HepG2 (cell line): Measurements from ENCODE around the gene CDH22. TPM values are rescaled to one million over a fixed set of nuclear protein-coding genes. Genes with fewer than 3 reads are reported as not detected.

Experiments used
- ATAC-seq: fragments of 200-7000 bp; cut with Tn5 transposase; 3 replicates; pipeline ENCODE4 v1.9.1; 2020; ENCODE audit warnings: mild to moderate bottlenecking, moderate library complexity
- BruUV-seq: library from RNA; stranded (reverse); fragments of 400-500 nt; replicated peaks from 2 replicates; lab custom pipeline; 2021; lab: Mats Ljungman, UMichigan
- CTCF ChIA-PET: fragments of 300-600 bp; formaldehyde crosslinking; extraction: SDS; loops from one replicate; lab custom pipeline; 2021; ENCODE audit warnings: low total read pairs, inconsistent platforms, low intra/inter-chr PET ratio; lab: Yijun Ruan, JAX
- POLR2A ChIA-PET: fragments of 350-600 bp; sonication (Branson Sonifier 250); formaldehyde crosslinking; loops from one replicate; lab custom pipeline; 2020; ENCODE audit warnings: antibody characterized with exemption, inconsistent platforms; lab: Yijun Ruan, JAX
- DNase-seq: peaks from one replicate; pipeline ENCODE4 v3.0.0-alpha.2; 2015; ENCODE audit warnings: low spot score
- FAIRE-seq: peaks from 3 replicates; lab custom pipeline; 2011; peaks lifted over from hg19 to GRCh38; lab: Jason Lieb, UNC
- H2AFZ ChIP-seq: one replicate; pipeline ENCODE4 v1.6.1; 2011; ENCODE audit warnings: low read length, inconsistent platforms
- H3K27ac ChIP-seq: fragments of 300-600 bp; 3 replicates; pipeline ENCODE4 v1.8.0; 2011; ENCODE audit warnings: mixed run types, mild to moderate bottlenecking, mixed read lengths, low read length, inconsistent platforms; ENCODE audit not compliant: insufficient read depth; ENCODE audit errors: extremely low read length
- H3K27me3 ChIP-seq, 2 experiments: fragments of 200-600 bp in 1 of 2; 2 replicates in 1 of 2; 3 replicates in 1 of 2; pipeline versions ENCODE4 v1.6.0 to v1.8.0; 2011; ENCODE audit warnings: low read length in 2 of 2, mild to moderate bottlenecking in 2 of 2, moderate library complexity in 2 of 2, inconsistent platforms in 1 of 2; ENCODE audit not compliant: insufficient read depth in 2 of 2, control insufficient read depth in 1 of 2
- H3K36me3 ChIP-seq, 2 experiments: fragments of 200-600 bp in 1 of 2; replicated peaks in 1 of 2; 2 replicates in 1 of 2; 3 replicates in 1 of 2; pipeline versions ENCODE4 v1.5.1 to v1.8.0; 2011; ENCODE audit warnings: low read length in 2 of 2, inconsistent platforms in 1 of 2; ENCODE audit not compliant: insufficient read depth in 2 of 2, control insufficient read depth in 1 of 2
- H3K4me1 ChIP-seq: 2 replicates; pipeline ENCODE4 v1.5.1; 2012; ENCODE audit warnings: low read length, inconsistent platforms; ENCODE audit not compliant: insufficient read depth
- H3K4me2 ChIP-seq: 2 replicates; pipeline ENCODE4 v1.6.0; 2011; ENCODE audit warnings: low read depth, low read length, inconsistent platforms
- H3K4me3 ChIP-seq, 3 experiments: fragments of 200-600 bp in 1 of 3; sonication (generic), shearing (Covaris generic) in 1 of 3; replicated peaks in 1 of 3; 2 replicates each; pipeline ENCODE4 v1.5.1; 2011 to 2016; ENCODE audit warnings: low read length in 3 of 3, inconsistent platforms in 2 of 3, low read depth in 2 of 3, mild to moderate bottlenecking in 2 of 3, control low read depth in 1 of 3, mixed read lengths in 1 of 3; ENCODE audit not compliant: insufficient read depth in 1 of 3
- H3K79me2 ChIP-seq: one replicate; pipeline ENCODE4 v1.6.1; 2011; ENCODE audit warnings: low read length, inconsistent platforms; ENCODE audit not compliant: insufficient read depth
- H3K9ac ChIP-seq: 2 replicates; pipeline ENCODE4 v1.6.0; 2011; ENCODE audit warnings: mild to moderate bottlenecking, low read depth, low read length, inconsistent platforms; ENCODE audit not compliant: insufficient read depth
- H3K9me3 ChIP-seq: 2 replicates; pipeline ENCODE4 v1.5.1; 2012; ENCODE audit warnings: mild to moderate bottlenecking, low read length
- H4K20me1 ChIP-seq: 2 replicates; pipeline ENCODE4 v1.6.0; 2011; ENCODE audit warnings: inconsistent platforms, mild to moderate bottlenecking, low read length, moderate library complexity; ENCODE audit not compliant: insufficient read depth
- BRCA1 ChIP-seq: sonication (generic); formaldehyde crosslinking; IDR thresholded peaks from 2 replicates; pipeline ENCODE4 v1.4.0; 2020; ENCODE audit warnings: missing genetic modification reagents
- CREB1 ChIP-seq, 2 experiments: fragments of 450-650 bp in 1 of 2; IDR thresholded peaks; 2 replicates each; pipeline ENCODE4 v1.6.1; 2016 to 2017; ENCODE audit warnings: control low read depth in 1 of 2, mild to moderate bottlenecking in 1 of 2, missing compliant biosample characterization in 1 of 2, missing genetic modification characterization in 1 of 2
- EEA1 ChIP-seq: sonication (generic); formaldehyde crosslinking; IDR thresholded peaks from 2 replicates; pipeline ENCODE4 v1.5.1; 2020; ENCODE audit warnings: mild to moderate bottlenecking, missing genetic modification reagents, borderline replicate concordance
- EZH2 ChIP-seq: conservative IDR thresholded peaks from 2 replicates; pipeline ENCODE4 v1.6.1; 2012; ENCODE audit warnings: mild to moderate bottlenecking, low read depth, low read length, moderate library complexity
- HMG20B ChIP-seq: conservative IDR thresholded peaks from 2 replicates; pipeline ENCODE4 v1.6.1; 2016; ENCODE audit warnings: missing genetic modification reagents, missing compliant biosample characterization
- JARID2 ChIP-seq: sonication (generic); formaldehyde crosslinking; IDR thresholded peaks from 2 replicates; pipeline ENCODE4 v1.8.1; 2023; ENCODE audit warnings: missing genetic modification reagents, inconsistent platforms; ENCODE audit not compliant: insufficient replicate concordance
- MXD1 ChIP-seq: sonication (generic); formaldehyde crosslinking; IDR thresholded peaks from 2 replicates; pipeline ENCODE4 v1.4.0; 2020; ENCODE audit warnings: mild to moderate bottlenecking, missing genetic modification reagents
- NFE2L2 ChIP-seq: fragments of 150-350 bp; IDR thresholded peaks from 2 replicates; pipeline ENCODE4 v1.6.1; 2014; ENCODE audit warnings: low read length
- SNAI1 ChIP-seq: sonication (generic); formaldehyde crosslinking; IDR thresholded peaks from 2 replicates; pipeline ENCODE4 v1.5.0; 2020; ENCODE audit warnings: mild to moderate bottlenecking, missing genetic modification reagents, borderline replicate concordance
- ZFP41 ChIP-seq: sonication (generic); formaldehyde crosslinking; IDR thresholded peaks from 2 replicates; pipeline ENCODE4 v1.4.0; 2020; ENCODE audit warnings: mild to moderate bottlenecking, missing genetic modification reagents, borderline replicate concordance
- WGBS: methylation state at CpG from one replicate; pipeline ENCODE4 v1.1.6; 2017; ENCODE audit warnings: low lambda C conversion rate; 5-methylcytosine and 5-hydroxymethylcytosine counted together
- in situ Hi-C: cut with HindIII; loops from 2 replicates; pipeline ENCODE4 v1.10.0; 2017; ENCODE audit warnings: low pct_unique_long_range_greater_than_20kb; ENCODE audit not compliant: extremely low pct_ligation_motif_present
- intact Hi-C: fragments of 100-400 bp; cut with micrococcal nuclease; formaldehyde crosslinking; loops from one replicate; pipeline ENCODE4 v1.10.0; 2022; ENCODE audit not compliant: unreplicated experiment
- polyA plus RNA-seq, 8 experiments: library from polyadenylated mRNA; depleted of rRNA in 3 of 8; stranded (reverse) in 7 of 8; unstranded in 1 of 8; fragments of >200 nt; fragmentation: Illumina TruSeq in 4 of 8; extraction: Trizol in 4 of 8; gene quantifications; 2 replicates each; pipeline versions ENCODE4 v1.2.1 to v1.2.3, GENCODE V29; 2011 to 2016; ENCODE audit warnings: low read depth in 4 of 8, missing spikeins in 1 of 8, mixed read lengths in 1 of 8; ENCODE audit not compliant: insufficient read depth in 1 of 8
- total RNA-seq, 5 experiments: library from RNA; depleted of rRNA; stranded (reverse); fragments of >200 nt; fragmentation: Illumina TruSeq; extraction: Trizol; gene quantifications; 2 replicates each; pipeline ENCODE4 v1.2.3, GENCODE V29; 2016; ENCODE audit warnings: low read depth in 1 of 5
- TF ChIP-seq, protein P1 (sequence below): sonication (generic); formaldehyde crosslinking; IDR thresholded peaks from 2 replicates; pipeline ENCODE4 v1.9.0; 2022; ENCODE audit warnings: low read depth, missing genetic modification reagents

The CDH22 gene
- total and polyA plus RNA-seq, 2 of the 13 experiments (the other 11 are each of a cell fraction or from before 2014, with no cell fraction given) = not detected

DNA sequence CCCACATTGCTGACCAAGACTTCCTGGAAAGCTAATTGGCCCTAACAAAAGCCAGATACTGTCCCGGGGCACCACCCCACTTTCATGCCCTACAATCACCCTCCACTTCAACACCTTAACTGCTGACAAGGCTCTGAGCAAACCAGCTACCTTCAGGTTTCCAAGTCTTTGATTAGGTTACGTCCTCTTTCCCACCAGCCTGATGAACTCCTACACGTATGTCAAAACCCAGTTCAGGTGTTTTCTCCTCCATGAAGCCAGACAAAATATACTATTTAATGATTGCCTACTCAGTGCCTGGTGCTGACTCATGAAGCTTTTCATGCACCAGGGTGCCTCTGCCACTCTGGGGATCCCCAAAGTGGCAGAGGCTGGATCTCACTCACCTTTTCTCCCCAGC lies 58.6 kb downstream of the CDH22 start (continued):
- TF ChIP-seq CREB1 (IDR thresholded peaks at IDR 0.05) (no peak), CREB1 (CRISPR knock-in tag; IDR thresholded peaks at IDR 0.05) (no peak), EEA1 (no peak), NFE2L2 (no peak), SNAI1 (CRISPR knock-in tag) (no peak)
- TF ChIP-seq, all 625 proteins: peak for 0

GRCh38 chr20:46246559-46246958 lies 61.7 kb downstream of the CDH22 start:
- intact Hi-C loops = no loop called here
- Histone ChIP-seq H3K4me1 (no peaks in the 10 kb centered on the region), H4K20me1 (no peaks in the 10 kb centered on the region), H3K9me3 (no peaks in the 10 kb centered on the region), H3K36me3 (no peaks in the 10 kb centered on the region), H3K27ac (no peak overlapping the region), H3K4me3 (no peak overlapping the region), H3K4me2 (no peak overlapping the region), H3K27me3 (peaks cover 10 to 77% of the 10 kb centered on the region in 2 experiments), H3K9ac (no peak overlapping the region), H3K79me2 (no peaks in the 10 kb centered on the region), H2AFZ (no peak overlapping the region)
- ATAC-seq (no peak), FAIRE-seq (no peak), DNase-seq (no peak)
- no TSS peak for BruUV-seq
- in situ Hi-C loops = no loop called here
- TF ChIP-seq BRCA1 (CRISPR knock-in tag) = no peak
- 0 out of 2 replicates have a peak, but pooled peaks have one; percentile 28 for TF ChIP-seq EZH2
- no peak for TF ChIP-seq HMG20B
- TF ChIP-seq ZFP41 (CRISPR knock-in tag) = no peak
- TF ChIP-seq MXD1 (CRISPR knock-in tag) = no peak
- TF ChIP-seq, protein P1, sequence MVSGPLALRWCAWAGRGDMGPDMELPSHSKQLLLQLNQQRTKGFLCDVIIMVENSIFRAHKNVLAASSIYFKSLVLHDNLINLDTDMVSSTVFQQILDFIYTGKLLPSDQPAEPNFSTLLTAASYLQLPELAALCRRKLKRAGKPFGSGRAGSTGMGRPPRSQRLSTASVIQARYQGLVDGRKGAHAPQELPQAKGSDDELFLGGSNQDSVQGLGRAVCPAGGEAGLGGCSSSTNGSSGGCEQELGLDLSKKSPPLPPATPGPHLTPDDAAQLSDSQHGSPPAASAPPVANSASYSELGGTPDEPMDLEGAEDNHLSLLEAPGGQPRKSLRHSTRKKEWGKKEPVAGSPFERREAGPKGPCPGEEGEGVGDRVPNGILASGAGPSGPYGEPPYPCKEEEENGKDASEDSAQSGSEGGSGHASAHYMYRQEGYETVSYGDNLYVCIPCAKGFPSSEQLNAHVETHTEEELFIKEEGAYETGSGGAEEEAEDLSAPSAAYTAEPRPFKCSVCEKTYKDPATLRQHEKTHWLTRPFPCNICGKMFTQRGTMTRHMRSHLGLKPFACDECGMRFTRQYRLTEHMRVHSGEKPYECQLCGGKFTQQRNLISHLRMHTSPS (CRISPR knock-in tag) = no peak
- TF ChIP-seq JARID2 (CRISPR knock-in tag) = no peak
- ChIA-PET CTCF (no interaction called here), POLR2A (no interaction called here)
- 4% methylated on average over 23 of the region's 23 CpGs for WGBS
